H9 (cell line): ENCODE data around the gene SHISA9. TPM values are rescaled to one million over a fixed set of nuclear protein-coding genes. Genes with fewer than 3 reads are reported as not detected.

Experiments used
- DNase-seq: peaks from one replicate; pipeline ENCODE4 v3.0.0-alpha.2; 2017
- H2AFZ ChIP-seq: one replicate; pipeline ENCODE4 v1.6.1; 2013; ENCODE audit warnings: mild to moderate bottlenecking, low read length, control low read depth, moderate library complexity
- H2AK5ac ChIP-seq: 2 replicates; pipeline ENCODE4 v1.6.1; 2013; ENCODE audit warnings: low read length, control low read depth, mixed read lengths; ENCODE audit not compliant: insufficient read length
- H2BK120ac ChIP-seq: one replicate; pipeline ENCODE4 v1.6.1; 2013; ENCODE audit warnings: low read depth, mild to moderate bottlenecking, low read length, control low read depth, inconsistent platforms; ENCODE audit not compliant: poor library complexity, severe bottlenecking
- H2BK12ac ChIP-seq: 2 replicates; pipeline ENCODE4 v1.6.1; 2013; ENCODE audit warnings: low read length, control low read depth, mixed read lengths, low read depth; ENCODE audit not compliant: insufficient read length
- H2BK15ac ChIP-seq: 2 replicates; pipeline ENCODE4 v1.6.1; 2013; ENCODE audit warnings: low read depth, low read length, control low read depth
- H2BK20ac ChIP-seq: one replicate; pipeline ENCODE4 v1.6.1; 2013; ENCODE audit warnings: low read depth, mild to moderate bottlenecking, low read length, control low read depth, inconsistent platforms; ENCODE audit not compliant: poor library complexity, severe bottlenecking
- H2BK5ac ChIP-seq: 2 replicates; pipeline ENCODE4 v1.6.1; 2013; ENCODE audit warnings: low read length, control low read depth, mixed read lengths; ENCODE audit not compliant: insufficient read length
- H3K14ac ChIP-seq: 2 replicates; pipeline ENCODE4 v1.6.1; 2013; ENCODE audit warnings: low read length, control low read depth; ENCODE audit not compliant: insufficient read depth
- H3K18ac ChIP-seq: 2 replicates; pipeline ENCODE4 v1.6.1; 2013; ENCODE audit warnings: low read depth, mild to moderate bottlenecking, mixed read lengths, low read length, control low read depth; ENCODE audit not compliant: insufficient read length
- H3K23ac ChIP-seq: 2 replicates; pipeline ENCODE4 v1.6.1; 2013; ENCODE audit warnings: low read length, control low read depth, mixed read lengths, low read depth; ENCODE audit not compliant: insufficient read length
- H3K23me2 ChIP-seq: 2 replicates; pipeline ENCODE4 v1.6.1; 2013; ENCODE audit warnings: low read depth, mild to moderate bottlenecking, mixed read lengths, low read length, control low read depth; ENCODE audit not compliant: insufficient read length, poor library complexity, severe bottlenecking
- H3K27ac ChIP-seq: 2 replicates; pipeline ENCODE4 v1.5.1; 2013; ENCODE audit warnings: low read length, control low read depth, mixed read lengths, low read depth; ENCODE audit not compliant: insufficient read length
- H3K27me3 ChIP-seq: 2 replicates; pipeline ENCODE4 v1.6.1; 2013; ENCODE audit warnings: low read length, control low read depth, inconsistent platforms; ENCODE audit not compliant: insufficient read depth
- H3K4ac ChIP-seq: 2 replicates; pipeline ENCODE4 v1.6.1; 2013; ENCODE audit warnings: low read depth, mild to moderate bottlenecking, control low read depth, inconsistent platforms, low read length, moderate library complexity
- H3K4me1 ChIP-seq: 2 replicates; pipeline ENCODE4 v1.6.1; 2013; ENCODE audit warnings: low read length, control low read depth, inconsistent platforms; ENCODE audit not compliant: insufficient read depth
- H3K4me2 ChIP-seq: 2 replicates; pipeline ENCODE4 v1.6.1; 2013; ENCODE audit warnings: low read length, control low read depth, mixed read lengths; ENCODE audit not compliant: insufficient read length, insufficient read depth
- H3K56ac ChIP-seq: 2 replicates; pipeline ENCODE4 v1.6.1; 2013; ENCODE audit warnings: low read depth, mild to moderate bottlenecking, mixed read lengths, low read length, control low read depth; ENCODE audit not compliant: insufficient read length
- H3K79me1 ChIP-seq: 2 replicates; pipeline ENCODE4 v1.6.1; 2013; ENCODE audit warnings: low read depth, mild to moderate bottlenecking, moderate library complexity, low read length, control low read depth, inconsistent platforms; ENCODE audit not compliant: insufficient read depth, poor library complexity, severe bottlenecking
- H3K79me2 ChIP-seq: 2 replicates; pipeline ENCODE4 v1.6.1; 2013; ENCODE audit warnings: low read length, control low read depth, inconsistent platforms; ENCODE audit not compliant: insufficient read depth
- H3K9ac ChIP-seq: 2 replicates; pipeline ENCODE4 v1.6.1; 2013; ENCODE audit warnings: low read length, control low read depth, mixed read lengths; ENCODE audit not compliant: insufficient read length; ENCODE audit errors: extremely low read depth
- H3K9me3 ChIP-seq: one replicate; pipeline ENCODE4 v1.6.1; 2013; ENCODE audit warnings: low read depth, low read length, inconsistent platforms; ENCODE audit not compliant: control insufficient read depth
- H3T11ph ChIP-seq: one replicate; pipeline ENCODE4 v1.6.1; 2013; ENCODE audit warnings: mild to moderate bottlenecking, low read length, control low read depth, inconsistent platforms
- H4K20me1 ChIP-seq: one replicate; pipeline ENCODE4 v1.6.1; 2013; ENCODE audit not compliant: control insufficient read depth, insufficient read length, insufficient read depth
- H4K5ac ChIP-seq: 2 replicates; pipeline ENCODE4 v1.6.1; 2013; ENCODE audit warnings: low read depth, mild to moderate bottlenecking, mixed read lengths, low read length, control low read depth; ENCODE audit not compliant: insufficient read length
- H4K8ac ChIP-seq: replicated peaks from 2 replicates; pipeline ENCODE4 v1.6.1; 2013; ENCODE audit warnings: low read length, control low read depth, mixed read lengths, low read depth; ENCODE audit not compliant: insufficient read length
- H4K91ac ChIP-seq: 2 replicates; pipeline ENCODE4 v1.6.1; 2013; ENCODE audit warnings: low read depth, mild to moderate bottlenecking, moderate library complexity, mixed read lengths, low read length, control low read depth; ENCODE audit not compliant: insufficient read length
- H3K27ac Mint-ChIP-seq, 3 experiments: 2 replicates in 2 of 3; 3 replicates in 1 of 3; pipeline ENCODE4 v1.8.0; 2020 to 2021; ENCODE audit warnings: mixed read lengths in 3 of 3, mild to moderate bottlenecking in 1 of 3, moderate library complexity in 1 of 3
- H3K27me3 Mint-ChIP-seq: 2 replicates; pipeline ENCODE4 v1.8.0; 2021; ENCODE audit warnings: low read depth, mild to moderate bottlenecking, moderate library complexity, mixed read lengths
- H3K36me3 Mint-ChIP-seq, 3 experiments: 2 replicates in 2 of 3; 3 replicates in 1 of 3; pipeline ENCODE4 v1.8.0; 2020 to 2021; ENCODE audit warnings: low read depth in 3 of 3, mixed read lengths in 3 of 3; ENCODE audit not compliant: insufficient read depth in 1 of 3
- H3K4me1 Mint-ChIP-seq, 2 experiments: 2 replicates each; pipeline ENCODE4 v1.8.0; 2020; ENCODE audit warnings: mixed read lengths in 2 of 2
- H3K4me3 Mint-ChIP-seq, 2 experiments: 2 replicates in 1 of 2; 3 replicates in 1 of 2; pipeline ENCODE4 v1.8.0; 2020 to 2021; ENCODE audit warnings: mild to moderate bottlenecking in 2 of 2, mixed read lengths in 2 of 2, moderate library complexity in 1 of 2
- H3K9me3 Mint-ChIP-seq, 2 experiments: 2 replicates in 1 of 2; 3 replicates in 1 of 2; pipeline ENCODE4 v1.8.0; 2020; ENCODE audit warnings: mild to moderate bottlenecking in 2 of 2, mixed read lengths in 2 of 2, moderate library complexity in 1 of 2
- WGBS: extraction: QIAGEN DNeasy Blood & Tissue Kit; methylation state at CpG from one replicate; pipeline ENCODE4 v1.1.7; 2013; ENCODE audit warnings: missing lambda C conversion rate, low lambda C conversion rate, mixed read lengths; ENCODE audit not compliant: insufficient read length; ENCODE audit errors: extremely low coverage; 5-methylcytosine and 5-hydroxymethylcytosine counted together
- total RNA-seq: library from RNA; stranded (reverse); gene quantifications from 2 replicates; pipeline ENCODE4 v1.2.1, GENCODE V29; 2021
- TF ChIP-seq, protein P1 (sequence below): fragments of 200-600 bp; sonication (generic); conservative IDR thresholded peaks from 3 replicates; pipeline ENCODE4 v1.8.0; 2021; ENCODE audit warnings: antibody characterized with exemption, mild to moderate bottlenecking

SHISA9 gene
- total RNA-seq, 1 experiment from 2014 or later = 7.0 TPM

DNA sequence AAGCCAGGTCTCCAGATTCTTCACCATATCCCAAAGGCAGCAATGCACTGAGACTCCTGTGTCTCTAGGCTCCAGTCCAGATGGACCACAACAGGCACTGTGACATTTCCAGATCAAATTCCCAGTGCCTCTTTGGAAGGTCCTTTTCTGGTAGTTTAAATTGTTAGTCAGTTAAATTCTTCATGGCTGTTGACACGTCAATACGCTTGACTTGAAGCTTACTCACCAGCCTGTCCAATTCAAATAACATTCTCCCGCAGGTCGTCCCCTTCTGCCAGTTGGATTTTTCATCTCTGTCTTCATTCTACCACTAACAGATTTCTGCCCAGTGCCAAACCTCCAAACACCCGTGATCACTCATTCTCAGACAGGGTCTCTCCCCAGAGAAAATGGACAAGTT is 86.7 kb downstream of the SHISA9 start:
- no peak overlapping the region for H3K4me2 ChIP-seq
- H3K23ac ChIP-seq = no peak overlapping the region
- Mint-ChIP-seq H3K4me3 (no peak overlapping the region), H3K4me1 (no peaks in the 10 kb centered on the region), H3K36me3 (peaks cover 0 to 9% (median 3%) of the 10 kb centered on the region in 3 experiments; a peak in 2 of 7 replicates), H3K27me3 (no peaks in the 10 kb centered on the region), H3K27ac (no peak overlapping the region), H3K9me3 (peaks cover 3 to 7% of the 10 kb centered on the region in 2 experiments; a peak in 3 of 5 replicates)
- H3K56ac ChIP-seq = no peak overlapping the region
- WGBS = no CpG with 5 or more reads among the region's 5 CpGs
- no peak overlapping the region for H2BK15ac ChIP-seq
- no peak overlapping the region for H3K27ac ChIP-seq
- no peak overlapping the region for H2BK5ac ChIP-seq
- H3K9ac ChIP-seq = no peak overlapping the region
- H2AFZ ChIP-seq = no peak overlapping the region
- H2BK20ac ChIP-seq = no peak overlapping the region
- no peaks in the 10 kb centered on the region for H3K79me2 ChIP-seq
- no peaks in the 10 kb centered on the region for H4K20me1 ChIP-seq
- H4K91ac ChIP-seq = no peak overlapping the region
- no peak overlapping the region for H4K8ac ChIP-seq
- H4K5ac ChIP-seq = no peak overlapping the region
- H2BK120ac ChIP-seq = no peak overlapping the region
- no peaks in the 10 kb centered on the region for H3K9me3 ChIP-seq
- no peak overlapping the region for H2AK5ac ChIP-seq
- H3K14ac ChIP-seq = no peak overlapping the region
- H3K79me1 ChIP-seq = no peaks in the 10 kb centered on the region
- TF ChIP-seq, protein P1, sequence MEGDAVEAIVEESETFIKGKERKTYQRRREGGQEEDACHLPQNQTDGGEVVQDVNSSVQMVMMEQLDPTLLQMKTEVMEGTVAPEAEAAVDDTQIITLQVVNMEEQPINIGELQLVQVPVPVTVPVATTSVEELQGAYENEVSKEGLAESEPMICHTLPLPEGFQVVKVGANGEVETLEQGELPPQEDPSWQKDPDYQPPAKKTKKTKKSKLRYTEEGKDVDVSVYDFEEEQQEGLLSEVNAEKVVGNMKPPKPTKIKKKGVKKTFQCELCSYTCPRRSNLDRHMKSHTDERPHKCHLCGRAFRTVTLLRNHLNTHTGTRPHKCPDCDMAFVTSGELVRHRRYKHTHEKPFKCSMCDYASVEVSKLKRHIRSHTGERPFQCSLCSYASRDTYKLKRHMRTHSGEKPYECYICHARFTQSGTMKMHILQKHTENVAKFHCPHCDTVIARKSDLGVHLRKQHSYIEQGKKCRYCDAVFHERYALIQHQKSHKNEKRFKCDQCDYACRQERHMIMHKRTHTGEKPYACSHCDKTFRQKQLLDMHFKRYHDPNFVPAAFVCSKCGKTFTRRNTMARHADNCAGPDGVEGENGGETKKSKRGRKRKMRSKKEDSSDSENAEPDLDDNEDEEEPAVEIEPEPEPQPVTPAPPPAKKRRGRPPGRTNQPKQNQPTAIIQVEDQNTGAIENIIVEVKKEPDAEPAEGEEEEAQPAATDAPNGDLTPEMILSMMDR = no peak
- H3T11ph ChIP-seq = no peak overlapping the region
- DNase-seq = no peak
- no peaks in the 10 kb centered on the region for H3K23me2 ChIP-seq
- H2BK12ac ChIP-seq = no peak overlapping the region
- no peaks in the 10 kb centered on the region for H3K27me3 ChIP-seq
- no peak overlapping the region for H3K18ac ChIP-seq
- no peak overlapping the region for H3K4ac ChIP-seq
- no peaks in the 10 kb centered on the region for H3K4me1 ChIP-seq
